Measurements from ENCODE around the gene PTH2R. TPM values are rescaled to one million over a fixed set of nuclear protein-coding genes. Genes with fewer than 3 reads are reported as not detected.

PTH2R gene
- total RNA-seq, 1 experiment from 2014 or later = not detected

DNA sequence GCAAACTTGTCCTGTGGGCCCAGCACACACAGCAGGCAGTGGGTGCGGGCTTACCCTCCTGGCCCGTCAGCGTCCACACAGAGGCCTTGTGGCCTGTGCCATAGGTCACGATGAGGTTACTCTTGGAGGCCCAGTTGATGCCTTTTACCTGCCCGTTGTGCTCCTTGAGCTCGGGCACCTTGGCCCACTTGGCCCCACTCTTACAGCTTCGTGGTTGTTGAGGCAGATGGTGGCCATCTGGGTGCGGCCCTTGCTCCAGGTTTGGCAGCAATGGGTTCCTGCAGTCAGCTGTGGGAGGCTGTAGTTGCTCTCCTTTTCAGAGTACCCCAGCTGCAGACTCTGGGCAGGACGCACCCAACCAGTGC is 45.5 kb upstream of the PTH2R start:
- no peak for TF ChIP-seq CTCF (conservative IDR thresholded peaks at IDR 0.05)
- TF ChIP-seq EZH2 (IDR thresholded peaks at IDR 0.05; ENCODE audit: low read depth) = no peak
- ChIA-PET CTCF (no interaction called here), POLR2A (ENCODE audit: unreplicated experiment) (no interaction called here)

DNA sequence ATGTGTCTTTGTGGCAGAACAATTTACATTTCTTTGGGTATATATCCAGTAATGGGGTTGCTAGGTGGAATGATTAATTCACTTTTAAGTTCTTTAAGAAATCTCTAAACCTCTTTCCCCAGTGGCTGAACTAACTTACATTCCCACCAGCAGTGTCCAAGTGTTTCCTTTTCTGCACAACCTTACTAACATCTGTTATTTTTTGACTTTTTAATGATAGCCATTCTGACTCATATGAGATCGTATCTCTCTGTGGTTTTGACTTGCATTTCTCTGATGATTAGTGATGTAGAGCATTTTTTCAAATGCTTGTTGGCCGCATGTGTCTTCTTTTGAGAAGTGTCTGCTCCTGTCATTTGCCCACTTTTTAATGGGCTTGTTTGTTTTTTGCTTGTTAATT is 43.1 kb upstream of the PTH2R start:
- H3K4me1 ChIP-seq (replicated peaks; ENCODE audit: insufficient read depth) = peaks cover 19% of the 10 kb centered on the region
- H3F3A ChIP-seq (ENCODE audit: insufficient read depth, low read depth) = no peaks in the 10 kb centered on the region
- H4K20me1 ChIP-seq (ENCODE audit: insufficient read depth) = no peaks in the 10 kb centered on the region
- peak in 1 of 2 experiments; percentile 65 for DNase-seq
- no peak overlapping the region for H3K4me3 ChIP-seq
- no peaks in the 10 kb centered on the region for H3K27me3 ChIP-seq (ENCODE audit: insufficient read depth, low read depth)
- CTCF ChIA-PET = no interaction called here
- TF ChIP-seq EZH2 (IDR thresholded peaks at IDR 0.05; ENCODE audit: low read depth) = no peak
- no peak for TF ChIP-seq CTCF (conservative IDR thresholded peaks at IDR 0.05)
- no peak overlapping the region for H3K27ac ChIP-seq
- no peak overlapping the region for H2AFZ ChIP-seq
- no peaks in the 10 kb centered on the region for H3K79me2 ChIP-seq (ENCODE audit: low read depth)
- BruUV-seq (replicated peaks) = no TSS peak
- POLR2A ChIA-PET (ENCODE audit: unreplicated experiment) = no interaction called here
- H3K36me3 ChIP-seq (ENCODE audit: low read depth) = no peaks in the 10 kb centered on the region
- no peaks in the 10 kb centered on the region for H3K9me3 ChIP-seq (ENCODE audit: insufficient read depth, low read depth)
- H3K4me2 ChIP-seq = no peak overlapping the region
- H3K9me2 ChIP-seq (ENCODE audit: insufficient read depth) = no peaks in the 10 kb centered on the region
- intact Hi-C loops (cut with micrococcal nuclease; ENCODE audit: unreplicated experiment) = no loop called here

More for the DNA sequence above, 45.5 kb upstream of the PTH2R start:
- no peaks in the 10 kb centered on the region for H3K36me3 ChIP-seq (ENCODE audit: low read depth)
- H3F3A ChIP-seq (ENCODE audit: insufficient read depth, low read depth) = no peaks in the 10 kb centered on the region
- no TSS peak for BruUV-seq (replicated peaks)
- H3K4me3 ChIP-seq = no peak overlapping the region
- H3K9me3 ChIP-seq (ENCODE audit: insufficient read depth, low read depth) = no peaks in the 10 kb centered on the region
- intact Hi-C loops (cut with micrococcal nuclease; ENCODE audit: unreplicated experiment) = no loop called here
- no peaks in the 10 kb centered on the region for H3K9me2 ChIP-seq (ENCODE audit: insufficient read depth)
- H2AFZ ChIP-seq = no peak overlapping the region
- H3K4me1 ChIP-seq (replicated peaks; ENCODE audit: insufficient read depth) = peaks cover 18% of the 10 kb centered on the region
- H3K27me3 ChIP-seq (ENCODE audit: insufficient read depth, low read depth) = no peaks in the 10 kb centered on the region
- no peaks in the 10 kb centered on the region for H4K20me1 ChIP-seq (ENCODE audit: insufficient read depth)
- DNase-seq = no peak
- H3K27ac ChIP-seq = no peak overlapping the region
- no peaks in the 10 kb centered on the region for H3K79me2 ChIP-seq (ENCODE audit: low read depth)
- H3K4me2 ChIP-seq = no peak overlapping the region

DNA sequence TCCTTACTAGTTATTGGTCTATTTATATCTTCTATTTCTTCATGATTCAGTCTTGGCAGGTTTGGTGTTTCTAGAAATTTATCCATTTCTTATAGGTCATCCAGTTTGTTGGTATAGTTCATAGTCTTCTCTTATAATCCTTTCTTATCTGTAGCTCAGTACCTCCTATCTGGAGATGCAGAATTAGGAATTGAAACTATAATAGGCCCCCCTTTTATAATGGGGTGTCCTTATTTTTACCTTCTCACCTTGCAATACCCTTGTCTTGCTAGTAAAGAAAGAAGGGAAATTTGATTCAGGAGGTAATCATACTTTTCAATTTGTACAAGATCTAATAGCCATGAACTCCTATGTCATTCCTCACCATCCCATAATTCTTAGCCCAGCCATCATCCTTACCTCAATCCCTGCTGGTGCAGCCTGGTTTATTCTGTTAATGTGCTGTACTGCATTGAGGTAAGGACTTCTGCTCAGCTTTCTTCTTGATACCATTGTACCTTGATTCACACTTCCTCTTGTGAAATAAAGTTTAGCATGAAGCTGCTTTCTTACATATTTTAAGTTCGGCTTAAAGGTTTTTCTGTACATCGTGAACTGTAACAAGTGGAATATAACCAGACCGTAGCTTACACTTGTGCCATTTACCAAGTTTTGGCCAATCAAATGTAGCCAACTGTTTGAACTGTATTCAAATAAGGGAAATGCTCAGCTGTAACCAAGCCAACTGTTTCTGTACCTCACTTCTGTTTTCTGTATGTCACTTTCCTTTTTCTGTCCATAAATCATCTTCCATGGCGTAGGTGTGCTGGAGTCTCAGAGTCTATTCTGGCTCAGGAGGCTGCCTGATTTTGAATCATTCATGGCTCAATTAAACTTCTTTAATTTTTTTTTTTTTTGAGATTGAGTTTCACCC is 40.1 kb upstream of the PTH2R start:
- Histone ChIP-seq H3K27ac (no peak overlapping the region), H2AFZ (no peak overlapping the region), H4K20me1 (ENCODE audit: insufficient read depth) (no peaks in the 10 kb centered on the region), H3K9me3 (ENCODE audit: insufficient read depth, low read depth) (no peaks in the 10 kb centered on the region), H3K79me2 (ENCODE audit: low read depth) (no peaks in the 10 kb centered on the region), H3K4me1 (replicated peaks; ENCODE audit: insufficient read depth) (peaks cover 34% of the 10 kb centered on the region), H3K36me3 (ENCODE audit: low read depth) (no peaks in the 10 kb centered on the region), H3K4me3 (no peak overlapping the region), H3K4me2 (no peak overlapping the region), H3K27me3 (ENCODE audit: insufficient read depth, low read depth) (no peaks in the 10 kb centered on the region), H3K9me2 (ENCODE audit: insufficient read depth) (no peaks in the 10 kb centered on the region), H3F3A (ENCODE audit: insufficient read depth, low read depth) (peaks cover 4% of the 10 kb centered on the region; the same call in 1 of the 2 replicates)
- DNase-seq = no peak
- CTCF ChIA-PET = no interaction called here
- BruUV-seq (replicated peaks) = no TSS peak
- POLR2A ChIA-PET (ENCODE audit: unreplicated experiment) = no interaction called here
- no peak for TF ChIP-seq EZH2 (IDR thresholded peaks at IDR 0.05; ENCODE audit: low read depth)
- no peak for TF ChIP-seq CTCF (conservative IDR thresholded peaks at IDR 0.05)
- intact Hi-C loops (cut with micrococcal nuclease; ENCODE audit: unreplicated experiment) = no loop called here

All from PC-9 (cell line).